DMS153 treated with DMSO at 0.1 percent for 48 hours (cell line): Measurements from ENCODE around the gene ASF1B.
A peak's percentile ranks its signal among the peaks of the same experiment; 100 is the strongest.

Source experiments
- DNase-seq: peaks from one replicate; lab custom pipeline; 2025; ENCODE audit not compliant: unreplicated experiment; lab: John Stamatoyannopoulos, UW

ASF1B gene

GRCh38 chr19:14112051-14112808 is 24.2 kb downstream of the ASF1B start:
- DNase-seq: no peak

- no peak for DNase-seq
These were observed 24.9 kb downstream of the ASF1B start for GRCh38 chr19:14111486-14111885.

DNA sequence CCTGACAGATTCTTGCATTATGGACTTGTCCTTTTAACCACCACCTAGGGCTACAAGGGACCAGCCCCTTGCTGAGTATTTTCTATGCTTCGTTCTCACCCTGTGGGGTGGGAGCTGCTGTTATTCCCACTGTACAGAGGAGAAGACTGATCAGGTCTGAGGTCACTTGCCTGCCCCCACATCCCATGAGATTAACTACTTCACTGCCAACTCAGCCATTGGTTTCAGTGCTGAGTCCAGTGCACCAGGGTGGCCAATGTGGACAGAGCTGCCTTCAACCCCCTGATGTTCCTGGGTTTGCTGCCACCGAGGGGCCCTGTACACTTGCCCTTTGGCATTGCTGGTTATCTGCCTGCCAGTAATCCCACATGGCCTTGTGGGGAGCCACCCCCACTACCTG is 25.7 kb downstream of the ASF1B start:
- no peak for DNase-seq

GRCh38 chr19:14107581-14108461 is 28.6 kb downstream of the ASF1B start:
- DNase-seq: no peak

DNA sequence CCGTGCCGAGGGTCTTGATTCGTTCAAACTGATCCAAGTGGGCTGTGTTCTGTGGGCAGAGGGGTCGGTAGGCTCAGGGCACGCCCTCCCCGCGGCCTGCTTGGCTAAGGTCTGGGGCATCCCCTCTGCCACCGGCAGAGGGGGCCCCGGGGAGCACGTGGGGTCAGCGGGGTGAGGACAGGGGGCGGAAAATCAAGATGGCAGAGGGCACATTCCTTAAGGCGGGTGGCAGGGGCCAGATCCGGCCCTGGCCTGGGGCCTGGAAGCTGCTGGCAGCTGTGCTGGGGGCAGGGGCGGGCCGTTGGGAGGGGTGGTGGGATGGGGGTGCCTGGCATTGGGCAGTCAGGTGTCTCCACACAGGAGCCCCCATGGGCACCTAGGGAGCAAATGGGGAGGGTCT is 29.5 kb downstream of the ASF1B start:
- no peak for DNase-seq

- DNase-seq: no peak
These were observed 30.7 kb downstream of the ASF1B start for GRCh38 chr19:14105680-14106079.

DNA sequence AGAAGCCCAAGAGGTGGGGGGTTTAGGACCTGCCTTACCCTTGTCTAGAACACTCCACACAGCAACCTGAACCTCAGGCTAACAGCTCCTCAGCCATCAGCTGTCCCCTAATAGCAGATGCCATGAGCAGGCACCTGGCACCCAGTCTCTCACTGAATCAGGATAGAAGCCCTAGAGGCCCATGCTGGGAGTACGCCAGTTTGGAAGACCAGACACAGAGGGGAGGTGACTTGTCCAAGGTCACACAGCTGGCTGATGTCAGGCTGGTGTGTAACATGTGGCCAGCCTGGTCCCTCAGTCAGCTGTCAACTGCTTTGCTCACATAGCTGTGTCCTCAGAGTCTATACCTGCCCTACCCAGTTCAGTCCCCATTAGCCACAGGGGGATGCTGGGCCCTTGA is 33.1 kb downstream of the ASF1B start:
- no peak for DNase-seq

DNA sequence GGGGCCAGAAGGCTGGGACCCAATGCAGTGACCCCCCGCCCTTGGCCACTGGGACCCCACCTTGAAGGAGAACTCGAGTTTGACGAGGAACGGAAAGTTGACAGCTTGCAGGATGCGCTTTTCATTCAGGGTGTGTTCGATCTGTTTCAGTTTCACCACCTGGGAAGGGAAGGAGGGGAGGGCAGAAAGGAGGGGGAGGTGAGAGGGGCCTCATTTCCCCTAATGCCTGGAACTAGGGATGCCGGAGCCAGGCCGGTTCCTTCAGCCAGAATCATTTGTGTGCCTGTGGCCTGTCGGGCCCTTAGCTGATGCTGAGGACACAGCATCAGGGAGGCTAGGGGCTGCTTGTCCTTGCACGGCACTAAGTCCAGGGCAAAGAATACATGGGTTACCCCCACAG is 33.6 kb downstream of the ASF1B start:
- no peak for DNase-seq

DNA sequence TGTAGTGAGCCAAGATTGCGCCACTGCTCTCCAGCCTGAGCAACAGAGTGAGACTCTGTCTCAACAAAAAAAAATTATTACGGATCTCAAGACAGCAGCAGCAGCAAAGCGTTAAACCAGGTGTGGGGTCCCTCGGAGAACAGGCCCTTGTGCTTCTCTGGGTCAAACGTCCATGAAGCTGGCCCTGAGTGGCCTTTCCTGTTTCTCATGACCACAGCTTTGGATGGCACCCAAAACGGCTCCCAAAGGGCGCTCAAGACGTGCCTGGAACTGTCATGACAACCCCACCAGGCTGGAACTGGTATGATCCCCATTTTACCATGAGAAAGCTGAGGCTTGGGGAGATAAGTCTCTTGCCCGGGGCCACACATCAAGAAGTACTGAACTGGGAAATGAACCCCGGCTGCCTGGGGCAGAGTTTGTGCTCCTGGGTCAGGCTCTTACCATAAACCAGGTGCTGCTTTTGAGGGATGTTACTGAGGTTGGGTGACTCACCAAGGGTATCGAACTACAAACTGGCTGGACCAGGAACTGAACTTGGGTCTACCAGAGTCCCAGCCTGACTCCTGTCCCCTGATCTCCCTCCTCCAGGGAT is 34.2 kb downstream of the ASF1B start:
- no peak for DNase-seq

GRCh38 chr19:14101003-14101545 is 35.3 kb downstream of the ASF1B start:
- DNase-seq: no peak

DNA sequence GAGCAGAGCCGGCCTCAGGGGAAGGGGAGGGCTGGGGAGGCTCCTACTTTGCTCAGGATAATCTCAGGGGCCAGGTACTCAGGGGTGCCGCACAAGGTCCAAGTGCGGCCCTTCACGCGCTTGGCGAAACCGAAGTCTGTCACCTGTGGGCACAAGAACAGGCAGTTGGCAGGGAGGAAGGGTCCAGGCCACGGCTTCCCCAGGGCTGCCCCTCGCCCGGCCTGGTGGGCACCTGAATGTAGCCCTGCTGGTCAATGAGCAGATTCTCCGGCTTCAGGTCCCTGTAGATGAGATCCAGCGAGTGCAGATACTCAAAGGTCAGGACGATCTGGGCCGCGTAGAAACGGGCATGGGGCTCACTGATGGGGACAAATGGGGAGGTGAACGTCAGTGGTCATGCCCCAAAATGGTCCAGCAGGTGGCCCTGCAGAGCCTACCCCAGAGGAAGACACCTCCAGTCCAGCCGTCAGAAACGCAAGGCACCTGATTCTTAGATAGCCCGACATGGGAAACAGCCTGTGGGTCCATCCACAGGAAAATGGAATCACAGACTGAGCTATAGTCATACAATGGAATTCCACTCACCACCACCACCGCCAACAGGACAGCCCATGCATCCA is 38.7 kb downstream of the ASF1B start:
- no peak for DNase-seq

GRCh38 chr19:14096272-14096992 is 40.0 kb downstream of the ASF1B start:
- DNase-seq: no peak

GRCh38 chr19:14094854-14095253 is 41.5 kb downstream of the ASF1B start:
- DNase-seq: no peak

DNA sequence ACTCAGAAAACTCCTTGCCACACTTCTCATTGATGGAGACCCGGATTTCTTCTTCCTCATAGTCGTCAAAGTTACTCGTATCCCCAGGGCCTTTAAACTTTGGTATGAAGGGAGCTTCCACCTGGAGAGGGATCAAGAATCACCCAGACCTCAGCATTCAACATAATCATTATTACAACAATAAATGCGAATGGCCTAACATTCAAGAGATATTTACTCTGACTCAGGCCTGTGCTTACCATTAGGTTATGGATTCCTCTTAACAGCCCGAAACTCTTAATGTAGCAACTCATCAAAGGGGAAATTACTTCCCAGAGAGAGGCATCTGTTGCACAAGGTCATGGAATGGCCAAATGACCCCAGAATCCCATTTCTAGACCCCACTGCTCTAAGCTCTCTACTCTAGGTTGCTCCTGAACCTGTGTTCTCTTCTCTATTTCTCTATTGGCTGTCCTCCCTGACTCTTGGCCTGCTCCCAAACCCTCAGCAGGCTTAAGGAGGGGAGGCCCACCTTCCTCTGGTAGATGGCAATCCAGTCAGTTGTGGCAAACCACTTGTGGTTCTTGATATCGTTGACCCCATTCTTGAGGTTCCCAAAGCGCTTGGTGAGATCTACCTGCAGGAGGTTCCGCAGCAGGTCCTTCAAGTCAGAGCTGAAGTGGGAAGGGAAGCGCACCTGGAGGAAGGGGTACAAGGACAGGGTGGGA is 43.1 kb downstream of the ASF1B start:
- no peak for DNase-seq

GRCh38 chr19:14091813-14092462 is 44.5 kb downstream of the ASF1B start:
- DNase-seq: no peak

- DNase-seq: peak; percentile 36
These were observed 45.1 kb downstream of the ASF1B start for GRCh38 chr19:14091081-14091812.

DNA sequence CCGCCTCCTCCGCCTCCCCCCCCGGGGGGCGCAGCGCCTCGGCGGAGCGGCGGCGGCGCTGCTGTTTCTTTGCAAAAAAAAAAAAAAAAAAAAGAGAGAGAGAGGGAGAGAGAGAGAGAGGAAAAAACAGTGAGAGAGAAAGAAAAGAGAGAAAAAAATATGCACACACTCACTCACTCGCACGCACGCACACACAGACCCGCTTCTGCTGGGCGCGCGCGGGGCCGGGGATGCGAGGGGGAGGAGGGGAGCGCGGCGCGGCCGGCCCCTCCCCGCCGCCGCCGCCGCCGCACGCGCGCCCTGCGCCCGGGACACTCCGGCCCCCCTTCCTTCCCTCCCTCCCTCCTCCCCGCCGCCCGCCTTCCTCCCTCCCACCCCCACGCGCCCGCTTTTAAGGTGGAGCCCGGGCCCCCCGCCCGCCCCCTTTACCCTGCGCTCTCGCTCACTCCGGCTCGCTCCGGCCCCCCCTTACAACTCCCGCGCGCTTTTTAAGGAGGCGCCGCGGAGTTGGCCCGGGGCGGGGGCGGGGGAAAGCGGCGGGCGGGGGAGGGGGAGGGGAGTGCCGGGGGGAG is 45.8 kb downstream of the ASF1B start, which contains the start of gene SAMD1:
SAMD1 (minus strand) TSS at position 243 of the 572 bp plus-strand sequence.
- DNase-seq: no peak
